T-helper 1 cell (primary cell): ENCODE data around the gene MYCBPAP.

Experiments used
- DNase-seq, 5 donors: peaks; one replicate each; pipeline ENCODE4 v3.0.0-alpha.2; 2012 to 2020
- total RNA-seq, 4 donors: gene quantifications; one replicate each; lab custom pipeline; 2026; lab: John Stamatoyannopoulos, UW

MYCBPAP gene
- total RNA-seq: 2.4 to 7.5 (median 4.4) reads per million in 4 donors

GRCh38 chr17:50507871-50508572 lies at the start of gene MYCBPAP:
TSS of gene MYCBPAP (plus strand) at chr17:50508439. CDS start at chr17:50508675, 236 bp downstream.
- DNase-seq: peak; percentile 62 to 86 (median 73)

- no peak for DNase-seq
These were observed 49.2 kb upstream of the MYCBPAP start for GRCh38 chr17:50458701-50459676.

GRCh38 chr17:50459756-50460155 lies 48.5 kb upstream of the MYCBPAP start:
- DNase-seq: no peak

- no peak for DNase-seq
These were observed 47.3 kb upstream of the MYCBPAP start for GRCh38 chr17:50460831-50461526.

GRCh38 chr17:50461550-50462132 lies 46.6 kb upstream of the MYCBPAP start:
- DNase-seq: no peak

- DNase-seq: no peak
These were observed 45.8 kb upstream of the MYCBPAP start for GRCh38 chr17:50462446-50462845.

- no peak for DNase-seq
These were observed 44.1 kb upstream of the MYCBPAP start for GRCh38 chr17:50464121-50464520.

GRCh38 chr17:50464736-50465135 lies 43.5 kb upstream of the MYCBPAP start:
- DNase-seq: no peak

DNA sequence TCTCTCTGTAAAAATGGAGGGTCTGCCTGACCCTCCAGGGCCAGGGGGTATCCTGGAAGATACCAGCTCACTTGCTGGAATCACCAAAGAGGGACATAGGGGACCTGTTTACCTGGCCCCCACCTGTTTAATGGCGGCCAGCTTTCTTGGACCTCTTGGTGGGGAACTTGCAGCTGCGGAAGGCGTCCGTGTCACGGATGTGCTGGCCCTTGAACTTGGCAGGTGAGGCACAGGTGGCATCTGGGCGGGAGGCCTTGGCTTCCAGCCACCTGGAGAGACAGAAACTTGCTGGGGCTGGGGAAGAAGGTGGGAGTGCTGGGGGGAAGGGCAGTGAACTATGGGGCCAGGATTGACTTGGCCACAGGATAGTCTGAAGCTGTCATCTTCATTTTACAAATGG lies 43.1 kb upstream of the MYCBPAP start:
- DNase-seq: no peak

DNA sequence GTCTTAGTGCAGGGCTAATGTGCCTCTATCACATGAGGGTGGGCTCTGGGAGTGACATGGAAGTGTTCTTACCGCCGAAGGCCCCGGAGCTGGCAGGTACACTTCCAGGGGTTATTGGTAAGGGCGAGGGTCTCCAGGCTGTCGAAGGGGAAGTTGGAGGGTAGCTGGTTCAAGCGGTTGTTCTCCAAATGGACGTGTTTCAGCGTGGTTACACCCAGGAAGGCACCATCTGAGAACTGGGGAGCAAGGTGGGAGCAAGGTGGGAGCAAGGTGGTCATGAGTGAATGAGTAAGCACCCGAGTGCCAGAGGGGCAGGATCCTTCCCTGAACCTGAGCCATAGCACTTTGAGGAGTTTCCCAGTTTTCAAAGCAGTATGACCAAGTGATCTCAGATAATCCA lies 42.6 kb upstream of the MYCBPAP start:
- no peak for DNase-seq

GRCh38 chr17:50466371-50467113 lies 41.7 kb upstream of the MYCBPAP start:
- no peak for DNase-seq

DNA sequence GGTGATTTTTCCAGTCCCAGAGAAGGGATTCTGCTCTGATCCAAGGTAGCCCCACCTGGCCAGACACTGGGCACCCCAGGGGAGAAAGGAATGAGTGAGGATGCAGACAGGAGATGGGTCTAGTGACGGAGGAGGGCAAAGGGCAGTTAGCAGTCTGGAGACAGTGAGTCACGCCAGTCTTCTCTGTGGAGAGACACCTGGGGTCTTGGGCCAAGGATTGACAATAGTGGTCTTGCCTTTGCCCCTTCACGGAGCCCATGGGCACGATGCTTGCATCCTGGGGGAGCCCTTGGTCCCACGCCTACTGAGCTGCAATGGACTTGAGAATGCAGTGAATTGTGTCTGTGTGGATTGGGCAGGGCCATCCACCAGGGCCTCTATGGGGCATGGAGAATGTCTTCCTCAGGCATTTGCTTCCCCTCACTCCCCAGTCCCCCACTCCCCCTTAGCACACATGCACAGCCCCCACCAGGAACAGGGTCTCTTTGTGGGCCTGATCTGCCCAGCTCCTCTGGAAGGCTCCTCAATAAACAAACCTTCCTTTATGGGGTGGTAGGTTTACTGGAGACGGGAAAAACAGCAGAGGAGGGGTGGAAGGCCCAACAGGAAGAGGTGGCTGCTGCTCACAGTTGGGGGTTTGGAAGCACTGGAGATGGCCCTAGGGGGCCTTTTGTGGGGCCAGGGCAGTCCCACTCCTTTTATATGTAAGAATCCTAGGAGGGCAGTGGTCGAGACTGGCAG lies 41.0 kb upstream of the MYCBPAP start:
- DNase-seq: no peak

DNA sequence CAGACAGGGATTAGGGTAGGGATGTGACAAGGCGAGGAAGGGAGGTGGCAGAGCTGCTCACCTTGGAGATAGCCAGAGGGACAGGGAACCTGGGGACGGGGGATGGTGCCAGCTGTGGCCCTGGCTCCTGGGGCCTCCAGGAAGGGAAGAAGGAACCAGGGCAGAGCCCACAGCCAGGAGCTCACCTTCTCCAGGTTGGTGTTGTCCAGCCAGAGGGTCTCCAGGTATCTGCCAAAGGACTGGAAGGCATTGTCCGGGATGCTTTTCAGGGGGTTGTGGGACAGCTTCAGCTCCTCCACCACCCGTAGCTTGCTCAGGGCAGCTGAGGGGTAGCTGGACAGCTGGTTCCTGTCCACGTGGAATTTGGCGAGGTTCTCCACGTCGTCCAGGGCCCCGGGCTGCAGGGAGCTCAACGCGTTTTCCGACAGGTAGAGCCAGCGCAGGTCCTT lies 40.4 kb upstream of the MYCBPAP start:
- DNase-seq: no peak

GRCh38 chr17:50468304-50469207 lies 39.7 kb upstream of the MYCBPAP start, which contains the start of gene CHAD:
TSS of gene CHAD (minus strand) at chr17:50468880. CDS start at chr17:50468813, 67 bp downstream.
- DNase-seq: no peak

GRCh38 chr17:50469208-50469605 lies 39.0 kb upstream of the MYCBPAP start:
- no peak for DNase-seq

DNA sequence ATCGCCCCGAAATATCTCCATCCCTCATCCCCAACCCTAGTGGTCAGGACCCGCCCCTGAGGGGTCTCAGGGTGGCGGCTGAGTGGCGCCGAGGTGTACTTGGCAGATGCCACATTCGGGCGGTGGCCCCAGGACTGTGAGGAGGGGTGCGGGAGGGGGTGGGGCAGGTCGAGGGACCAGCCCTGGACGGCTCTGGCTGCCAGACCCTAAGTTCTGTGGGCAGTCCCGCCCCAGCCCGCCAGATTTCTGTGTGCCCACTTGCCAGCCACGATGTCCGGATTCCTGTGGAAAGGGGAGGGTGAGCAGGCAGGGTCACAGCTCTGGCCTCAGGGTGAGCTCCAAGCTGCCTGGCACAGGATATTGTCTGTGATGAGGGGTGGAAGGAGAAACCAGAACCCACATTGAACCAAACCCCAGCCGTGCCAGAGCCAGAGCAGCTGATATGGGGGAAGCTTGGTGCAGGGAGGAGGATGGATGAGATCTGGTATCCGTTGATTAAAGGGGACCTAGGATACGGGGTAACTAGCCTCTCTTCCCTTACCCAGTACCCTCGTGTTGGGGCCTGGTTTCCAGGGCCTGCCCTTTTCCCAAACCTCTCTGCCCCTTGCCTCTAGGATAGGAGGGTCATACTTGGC lies 38.5 kb upstream of the MYCBPAP start:
- DNase-seq: no peak

DNA sequence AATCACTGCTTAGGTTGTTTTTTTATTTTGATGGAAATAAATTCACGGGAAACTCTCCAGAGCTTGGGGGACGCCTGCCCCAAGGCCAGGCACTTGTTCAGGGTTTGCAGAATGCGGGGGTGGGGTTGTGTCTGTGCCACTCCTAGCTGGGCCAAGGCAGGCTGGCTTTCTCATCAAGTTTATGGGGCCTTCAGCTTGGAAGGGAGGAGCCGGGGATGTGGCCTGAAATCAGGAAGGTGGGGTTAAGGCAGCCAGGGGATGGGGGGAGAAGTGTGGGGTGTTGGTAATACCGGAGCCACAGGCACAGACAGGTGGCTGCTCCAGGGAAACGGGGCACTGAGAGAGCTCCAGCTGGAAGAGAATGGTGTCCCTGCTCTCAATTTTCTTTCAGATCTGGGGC lies 37.8 kb upstream of the MYCBPAP start:
- no peak for DNase-seq

- no peak for DNase-seq
These were observed 37.0 kb upstream of the MYCBPAP start for GRCh38 chr17:50471009-50471905.
